ENCODE data around the gene SPATA13. TPM values are rescaled to one million over a fixed set of nuclear protein-coding genes. Genes with fewer than 3 reads are reported as not detected.

SPATA13 gene
- total RNA-seq, 4 donors from 2014 or later: 9.0 to 46.0 (median 18.7) TPM

DNA sequence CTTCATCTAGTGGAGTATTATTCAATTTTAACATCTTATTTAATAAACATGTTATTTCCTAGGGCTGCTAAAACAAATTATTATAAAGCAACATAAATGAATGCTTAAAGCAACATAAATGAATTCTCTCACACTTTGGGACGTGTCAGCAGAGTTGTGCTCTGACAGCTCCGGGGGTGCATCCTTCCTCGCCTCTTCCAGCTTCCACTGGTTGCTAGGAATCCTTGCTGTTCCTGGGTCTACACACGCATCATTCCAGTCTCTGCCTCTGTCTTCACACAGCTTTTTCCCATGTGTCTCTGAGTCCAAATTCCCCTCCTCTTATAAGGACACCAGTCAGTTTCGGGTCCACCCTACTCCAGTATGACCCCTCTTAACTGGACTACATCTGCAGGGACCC lies 21.6 kb upstream of the SPATA13 start:
- DNase-seq (ENCODE audit: low spot score) (no peak), ATAC-seq (ENCODE audit: low FRiP score) (no peak)
- TF ChIP-seq, protein P1, sequence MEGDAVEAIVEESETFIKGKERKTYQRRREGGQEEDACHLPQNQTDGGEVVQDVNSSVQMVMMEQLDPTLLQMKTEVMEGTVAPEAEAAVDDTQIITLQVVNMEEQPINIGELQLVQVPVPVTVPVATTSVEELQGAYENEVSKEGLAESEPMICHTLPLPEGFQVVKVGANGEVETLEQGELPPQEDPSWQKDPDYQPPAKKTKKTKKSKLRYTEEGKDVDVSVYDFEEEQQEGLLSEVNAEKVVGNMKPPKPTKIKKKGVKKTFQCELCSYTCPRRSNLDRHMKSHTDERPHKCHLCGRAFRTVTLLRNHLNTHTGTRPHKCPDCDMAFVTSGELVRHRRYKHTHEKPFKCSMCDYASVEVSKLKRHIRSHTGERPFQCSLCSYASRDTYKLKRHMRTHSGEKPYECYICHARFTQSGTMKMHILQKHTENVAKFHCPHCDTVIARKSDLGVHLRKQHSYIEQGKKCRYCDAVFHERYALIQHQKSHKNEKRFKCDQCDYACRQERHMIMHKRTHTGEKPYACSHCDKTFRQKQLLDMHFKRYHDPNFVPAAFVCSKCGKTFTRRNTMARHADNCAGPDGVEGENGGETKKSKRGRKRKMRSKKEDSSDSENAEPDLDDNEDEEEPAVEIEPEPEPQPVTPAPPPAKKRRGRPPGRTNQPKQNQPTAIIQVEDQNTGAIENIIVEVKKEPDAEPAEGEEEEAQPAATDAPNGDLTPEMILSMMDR (IDR thresholded peaks at IDR 0.05): no peak

DNA sequence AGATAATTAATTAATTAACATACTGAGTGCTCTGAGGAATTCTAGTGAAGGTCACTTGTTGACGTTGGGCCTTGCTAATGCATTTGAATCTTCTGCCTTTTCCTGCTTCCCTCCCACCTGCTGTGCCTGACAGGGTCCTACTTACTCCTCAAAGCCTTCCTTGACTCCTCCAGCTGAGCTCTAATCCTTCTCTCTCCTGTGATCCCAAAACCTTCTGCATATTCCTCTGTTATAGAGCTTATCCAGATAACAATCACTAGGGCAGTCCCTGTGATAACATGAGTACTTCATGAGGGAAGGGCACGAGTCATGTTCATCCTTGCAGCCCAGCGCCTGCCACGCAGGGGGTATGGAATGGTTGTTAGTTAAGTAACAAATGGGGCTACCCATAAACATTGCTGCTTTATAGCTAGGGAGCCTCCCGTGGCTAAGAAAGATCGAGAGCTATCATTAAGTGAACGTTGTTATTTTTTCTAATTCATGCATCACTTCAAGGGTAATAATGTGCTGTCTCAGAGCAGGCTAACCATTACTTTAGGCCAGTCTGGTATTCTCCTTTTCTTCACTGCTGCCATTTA lies 19.1 kb upstream of the SPATA13 start:
- no peak for DNase-seq (ENCODE audit: low spot score)
- TF ChIP-seq, protein P1 (IDR thresholded peaks at IDR 0.05): no peak
- no peak for ATAC-seq (ENCODE audit: low FRiP score)

DNA sequence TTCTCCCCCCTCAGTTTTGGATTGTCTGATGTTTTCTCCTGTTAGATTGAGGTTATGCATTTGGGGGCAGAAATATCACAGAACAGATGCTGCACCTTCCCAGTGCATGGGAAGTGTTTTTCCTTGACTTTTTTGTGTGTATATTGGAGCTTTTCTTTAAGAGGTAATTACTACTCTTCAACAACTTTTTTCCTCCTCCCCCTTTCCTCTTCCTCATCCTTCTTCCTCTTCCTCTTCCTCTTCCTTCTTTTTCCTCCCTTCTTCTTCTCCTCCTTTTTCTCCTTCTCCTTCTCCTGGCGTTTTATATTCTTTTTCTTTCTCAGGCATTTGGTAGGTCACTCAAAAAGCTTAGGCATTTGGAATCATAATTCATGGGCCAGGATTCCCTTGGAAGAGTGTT lies 18.1 kb upstream of the SPATA13 start:
- ATAC-seq (ENCODE audit: low FRiP score): no peak
- TF ChIP-seq, protein P1 (IDR thresholded peaks at IDR 0.05): no peak
- no peak for DNase-seq (ENCODE audit: low spot score)

DNA sequence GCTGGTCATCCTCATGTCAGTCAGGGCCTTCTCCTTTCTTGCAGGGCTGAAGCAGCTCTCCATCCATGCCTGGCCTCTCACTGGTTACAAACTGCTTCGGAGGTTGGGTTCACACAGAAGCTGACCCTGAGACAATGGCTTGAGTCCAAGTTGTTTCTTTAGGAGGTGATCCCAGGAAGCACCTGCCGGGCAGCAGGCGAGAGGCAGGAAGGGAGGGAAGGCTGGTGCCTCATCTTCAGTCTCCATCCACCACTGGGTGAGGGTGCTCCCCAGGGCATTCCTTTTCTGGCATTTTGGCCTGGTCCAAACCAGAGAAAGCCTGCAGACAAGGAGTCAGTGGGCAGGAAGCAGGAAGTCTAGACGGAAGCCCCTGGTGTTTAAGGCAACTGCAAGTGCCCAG lies 17.6 kb upstream of the SPATA13 start:
- no peak for ATAC-seq (ENCODE audit: low FRiP score)
- DNase-seq (ENCODE audit: low spot score): no peak
- TF ChIP-seq, protein P1 (IDR thresholded peaks at IDR 0.05): no peak

DNA sequence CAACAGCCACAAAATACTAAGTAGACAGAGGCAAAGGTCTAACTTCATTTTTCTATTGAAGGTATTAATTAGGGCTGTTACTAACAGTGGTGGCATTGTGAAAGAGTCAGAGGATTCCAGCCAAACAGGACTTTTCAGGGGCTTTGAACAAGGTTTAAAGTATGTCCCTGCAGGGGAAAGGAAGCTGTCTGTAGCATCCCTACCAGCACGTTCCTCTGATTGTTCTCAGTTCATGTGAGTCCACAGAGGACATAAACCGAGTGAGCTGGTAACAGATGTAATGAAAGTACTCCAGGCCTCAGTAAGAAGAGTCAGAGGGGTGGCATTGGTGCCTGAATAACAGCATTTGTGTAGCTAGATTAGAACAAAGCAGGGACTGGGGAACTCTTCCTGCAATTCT lies 15.3 kb upstream of the SPATA13 start:
- DNase-seq (ENCODE audit: low spot score) (no peak), ATAC-seq (ENCODE audit: low FRiP score) (no peak)
- TF ChIP-seq, protein P1 (IDR thresholded peaks at IDR 0.05): no peak

DNA sequence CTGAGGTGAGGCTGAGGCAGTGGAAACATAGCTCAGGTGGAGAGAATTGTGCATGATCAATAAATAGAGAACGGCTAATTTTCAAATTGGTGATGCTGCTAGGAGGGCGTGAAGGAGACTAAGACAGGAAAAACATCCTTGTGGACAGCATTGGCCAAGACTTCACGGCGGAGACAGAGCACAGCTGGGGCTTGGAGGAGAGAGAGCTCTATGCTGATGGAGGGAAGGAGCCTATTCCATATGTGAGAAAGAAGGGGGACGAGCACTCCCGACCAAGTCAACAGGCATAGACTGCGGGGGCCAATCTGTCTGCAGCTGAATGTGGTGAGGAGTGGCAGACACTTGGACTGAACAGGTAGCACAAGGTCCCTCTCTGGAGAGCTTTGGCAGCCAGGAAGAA lies 14.8 kb upstream of the SPATA13 start:
- no peak for DNase-seq (ENCODE audit: low spot score)
- ATAC-seq (ENCODE audit: low FRiP score): no peak
- TF ChIP-seq, protein P1 (IDR thresholded peaks at IDR 0.05): no peak

DNA sequence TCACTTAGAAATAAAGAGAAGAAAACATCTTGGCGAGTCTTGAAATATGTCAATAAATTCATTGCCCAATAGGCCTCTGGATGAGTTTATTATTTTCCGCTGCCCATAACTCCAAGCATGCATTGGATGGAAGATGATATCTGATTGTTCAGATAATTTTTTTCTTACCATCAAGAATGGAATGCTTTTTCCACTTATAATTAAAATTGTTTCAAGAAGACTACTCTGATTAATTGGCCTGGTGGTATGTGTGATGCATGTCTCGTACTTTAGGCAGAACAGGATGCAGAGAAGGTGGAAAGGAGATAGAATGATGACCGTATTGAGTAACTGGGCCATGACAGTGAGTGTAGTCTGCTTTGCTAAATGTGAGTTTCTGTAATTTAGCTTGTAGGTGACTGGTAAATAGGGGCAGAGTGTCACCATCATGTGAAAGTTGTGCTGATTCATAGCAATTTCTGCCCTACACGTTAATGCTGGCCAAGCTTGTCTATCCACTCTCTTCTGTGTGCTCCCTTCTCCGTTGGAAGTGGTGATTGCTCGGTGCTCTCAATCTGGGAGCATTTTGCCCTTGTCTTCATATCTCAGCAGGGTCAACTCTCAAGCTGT lies 13.5 kb upstream of the SPATA13 start:
- ATAC-seq (ENCODE audit: low FRiP score) (no peak), DNase-seq (ENCODE audit: low spot score) (no peak)
- TF ChIP-seq, protein P1 (IDR thresholded peaks at IDR 0.05): no peak
